Activated T-helper 1 cell treated with anti-CD3 and anti-CD28 coated beads, Interleukin-12 subunit alpha, Interleukin-12 subunit beta, Interleukin-2, Interleukin-4 antibody, amounts not matched to agents 30 ng/mL and 10 ng/mL and 1 ng/mL, durations not matched to agents 14 hours and 24 hours and 36 hours (primary cell): ENCODE data around the gene C1orf50. TPM values are rescaled to one million over a fixed set of nuclear protein-coding genes. Genes with fewer than 3 reads are reported as not detected.
A peak's percentile ranks its signal among the peaks of the same experiment; 100 is the strongest.

ENCODE experiments used
- DNase-seq: peaks from one replicate; pipeline ENCODE4 v3.0.0; 2021; ENCODE audit warnings: low spot score
- H3K27ac Mint-ChIP-seq: one replicate; pipeline ENCODE4 v1.8.0; 2021; ENCODE audit warnings: mild to moderate bottlenecking, mixed read lengths
- H3K27me3 Mint-ChIP-seq: one replicate; pipeline ENCODE4 v1.8.0; 2022; ENCODE audit warnings: mild to moderate bottlenecking, moderate library complexity, mixed read lengths; ENCODE audit not compliant: insufficient read depth
- H3K36me3 Mint-ChIP-seq: one replicate; pipeline ENCODE4 v1.8.0; 2021; ENCODE audit warnings: low read depth, mixed read lengths
- H3K4me1 Mint-ChIP-seq: one replicate; pipeline ENCODE4 v1.8.0; 2021; ENCODE audit warnings: low read depth, mixed read lengths
- H3K4me3 Mint-ChIP-seq: one replicate; pipeline ENCODE4 v1.8.0; 2021; ENCODE audit warnings: mild to moderate bottlenecking, moderate library complexity, mixed read lengths
- H3K9me3 Mint-ChIP-seq: one replicate; pipeline ENCODE4 v1.8.0; 2021; ENCODE audit warnings: mixed read lengths
- intact Hi-C: fragments of 100-400 bp; cut with micrococcal nuclease; formaldehyde crosslinking; loops from one replicate; pipeline ENCODE4 v1.15.1; 2024
- total RNA-seq: library from RNA; stranded (reverse); gene quantifications from 2 replicates; pipeline ENCODE4 v1.2.3, GENCODE V29; 2022

Gene C1orf50
- total RNA-seq, 1 donor from 2014 or later = 7.6 TPM

DNA sequence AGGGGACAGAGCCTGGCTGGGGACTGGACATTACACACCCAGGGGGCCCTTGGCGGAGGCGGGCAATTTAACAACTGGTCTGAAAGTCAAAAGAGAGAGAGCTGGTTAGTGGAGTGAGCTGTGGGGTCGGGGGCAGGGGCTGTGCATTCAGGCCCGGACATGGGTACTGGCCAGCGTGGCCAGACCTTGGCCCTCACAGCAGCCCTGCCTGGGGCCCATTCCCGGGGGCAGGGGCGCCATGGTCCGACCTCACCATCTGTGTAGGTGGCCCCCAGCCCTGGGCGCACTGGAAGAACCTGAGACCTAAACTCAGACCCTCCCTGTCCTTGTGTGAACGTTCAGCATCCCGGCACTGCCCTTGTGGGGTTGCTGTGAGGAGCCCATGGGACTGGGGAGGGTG lies 32.0 kb upstream of the C1orf50 start:
- Mint-ChIP-seq H3K4me3 (no peak overlapping the region), H3K9me3 (no peaks in the 10 kb centered on the region)

DNA sequence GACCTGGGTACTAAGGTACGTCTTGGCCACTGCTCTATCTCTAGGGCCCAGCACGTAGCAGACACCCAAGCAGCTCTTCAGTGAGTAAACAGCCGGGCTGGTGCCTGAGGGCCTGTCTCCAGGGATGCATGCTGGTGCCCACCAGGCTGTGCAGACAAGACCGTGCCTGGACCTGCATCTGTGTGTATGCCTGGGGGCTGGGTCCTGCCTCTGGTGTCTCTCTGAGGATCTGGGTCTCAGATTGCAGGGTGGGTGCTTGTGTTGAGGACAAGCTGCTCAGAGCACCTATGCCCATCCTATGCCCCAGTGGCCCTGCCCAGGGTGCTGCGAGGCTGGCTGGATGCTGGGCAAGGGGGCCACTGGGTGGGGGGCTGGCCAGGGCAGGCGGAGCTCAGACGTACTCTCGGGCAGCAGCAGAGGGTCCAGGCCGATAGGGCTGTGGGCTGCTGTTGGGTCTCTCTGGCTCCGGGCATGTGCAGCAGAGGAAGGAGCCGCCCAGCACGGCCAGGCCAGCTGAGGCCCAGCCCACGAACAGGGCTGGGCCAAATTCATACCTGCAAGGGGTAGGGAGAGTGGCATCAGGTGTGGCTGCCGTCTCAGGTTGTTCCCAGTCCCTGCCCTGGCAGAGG lies 31.5 kb upstream of the C1orf50 start:
- DNase-seq = no peak
- Mint-ChIP-seq H3K4me1 (peaks cover 11% of the 10 kb centered on the region), H3K9me3 (no peaks in the 10 kb centered on the region), H3K4me3 (no peak overlapping the region), H3K27ac (no peak overlapping the region), H3K27me3 (no peaks in the 10 kb centered on the region), H3K36me3 (no peaks in the 10 kb centered on the region)
- intact Hi-C loops = no loop called here

More for the DNA sequence above, 32.0 kb upstream of the C1orf50 start:
- intact Hi-C loops = no loop called here
- DNase-seq = no peak
- H3K27ac Mint-ChIP-seq = no peak overlapping the region
- no peaks in the 10 kb centered on the region for H3K36me3 Mint-ChIP-seq
- no peaks in the 10 kb centered on the region for H3K27me3 Mint-ChIP-seq
- peaks cover 11% of the 10 kb centered on the region for H3K4me1 Mint-ChIP-seq

DNA sequence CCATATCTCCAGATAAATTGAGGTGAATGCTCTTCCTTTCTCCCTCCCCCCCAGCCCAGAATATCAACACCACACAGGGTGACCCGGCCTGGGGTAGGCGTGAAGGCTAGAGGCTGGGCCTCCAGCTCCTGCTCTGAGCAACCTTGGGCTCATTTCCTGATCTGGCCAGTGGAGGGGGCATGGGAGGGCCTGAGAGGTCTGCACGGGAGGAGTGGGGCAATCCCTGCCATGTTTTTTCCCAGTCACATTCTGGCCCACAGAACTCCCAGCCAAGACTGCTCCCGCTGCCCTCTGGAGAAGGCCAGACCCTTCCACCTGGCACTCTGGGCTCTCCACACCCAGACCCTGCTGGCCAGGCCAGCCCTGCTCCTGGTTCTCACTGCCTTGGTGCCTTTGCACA lies 30.9 kb upstream of the C1orf50 start:
- no peaks in the 10 kb centered on the region for H3K27me3 Mint-ChIP-seq
- no peaks in the 10 kb centered on the region for H3K9me3 Mint-ChIP-seq
- intact Hi-C loops = no loop called here
- H3K36me3 Mint-ChIP-seq = no peaks in the 10 kb centered on the region
- DNase-seq = no peak
- H3K4me1 Mint-ChIP-seq = peaks cover 6% of the 10 kb centered on the region
- no peak overlapping the region for H3K27ac Mint-ChIP-seq
- no peak overlapping the region for H3K4me3 Mint-ChIP-seq

DNA sequence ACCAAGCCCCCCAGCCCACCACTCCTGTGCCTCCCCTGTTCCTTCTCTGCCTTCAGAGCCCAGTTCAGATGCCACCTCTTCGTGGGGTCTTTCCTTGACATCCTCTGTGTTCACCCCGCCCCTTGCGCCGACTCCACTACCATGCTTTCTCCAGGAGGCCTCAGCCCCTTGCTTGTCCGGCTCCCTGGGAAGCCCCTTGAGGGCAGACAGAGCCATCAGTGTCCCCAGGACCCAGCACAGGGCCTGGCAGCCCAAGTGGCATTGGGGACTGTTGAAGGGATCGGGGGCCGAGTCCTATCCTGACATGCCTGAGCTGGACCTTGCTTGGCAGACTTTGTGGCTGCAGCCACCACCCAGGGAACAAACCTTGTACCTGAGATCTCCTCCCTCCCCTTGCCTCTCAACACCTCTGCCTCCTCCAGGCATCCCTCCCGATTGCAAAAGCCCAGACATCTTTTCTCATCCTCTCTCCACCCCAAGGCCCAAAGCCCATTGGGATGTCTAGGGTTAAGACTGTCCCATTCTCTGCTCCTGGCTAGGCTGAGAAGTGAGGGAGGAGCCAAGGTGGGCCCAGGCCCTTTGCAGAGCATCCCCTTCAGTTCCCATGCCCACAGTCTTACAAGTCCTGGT lies 30.4 kb upstream of the C1orf50 start:
- Mint-ChIP-seq H3K27me3 (no peaks in the 10 kb centered on the region), H3K27ac (no peak overlapping the region), H3K9me3 (no peaks in the 10 kb centered on the region), H3K36me3 (no peaks in the 10 kb centered on the region), H3K4me3 (no peak overlapping the region), H3K4me1 (peaks cover 6% of the 10 kb centered on the region)
- intact Hi-C loops = no loop called here
- DNase-seq = no peak

DNA sequence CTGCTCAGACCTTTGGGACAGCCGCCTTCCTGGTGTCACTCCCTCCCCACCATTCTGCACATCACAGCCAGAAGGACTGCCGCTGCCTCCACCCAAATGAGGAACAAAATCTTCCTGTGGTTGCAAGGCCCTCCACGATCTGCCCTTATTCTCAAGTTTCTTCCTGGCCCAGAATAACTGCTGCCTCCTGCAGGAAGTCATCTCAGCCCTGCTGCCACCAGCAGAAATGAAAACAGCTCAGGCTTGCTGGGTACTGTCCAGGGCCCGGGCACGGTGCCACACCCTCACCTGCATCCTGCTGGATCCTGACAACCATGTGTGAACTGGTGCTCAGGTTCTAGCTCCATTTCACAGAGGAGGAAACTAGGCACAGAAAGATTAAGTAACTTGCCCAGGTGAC lies 29.8 kb upstream of the C1orf50 start:
- no peak overlapping the region for H3K4me3 Mint-ChIP-seq
- no peak overlapping the region for H3K27ac Mint-ChIP-seq
- intact Hi-C loops = no loop called here
- DNase-seq = no peak
- no peaks in the 10 kb centered on the region for H3K27me3 Mint-ChIP-seq
- H3K9me3 Mint-ChIP-seq = no peaks in the 10 kb centered on the region
- no peaks in the 10 kb centered on the region for H3K36me3 Mint-ChIP-seq
- peaks cover 6% of the 10 kb centered on the region for H3K4me1 Mint-ChIP-seq

DNA sequence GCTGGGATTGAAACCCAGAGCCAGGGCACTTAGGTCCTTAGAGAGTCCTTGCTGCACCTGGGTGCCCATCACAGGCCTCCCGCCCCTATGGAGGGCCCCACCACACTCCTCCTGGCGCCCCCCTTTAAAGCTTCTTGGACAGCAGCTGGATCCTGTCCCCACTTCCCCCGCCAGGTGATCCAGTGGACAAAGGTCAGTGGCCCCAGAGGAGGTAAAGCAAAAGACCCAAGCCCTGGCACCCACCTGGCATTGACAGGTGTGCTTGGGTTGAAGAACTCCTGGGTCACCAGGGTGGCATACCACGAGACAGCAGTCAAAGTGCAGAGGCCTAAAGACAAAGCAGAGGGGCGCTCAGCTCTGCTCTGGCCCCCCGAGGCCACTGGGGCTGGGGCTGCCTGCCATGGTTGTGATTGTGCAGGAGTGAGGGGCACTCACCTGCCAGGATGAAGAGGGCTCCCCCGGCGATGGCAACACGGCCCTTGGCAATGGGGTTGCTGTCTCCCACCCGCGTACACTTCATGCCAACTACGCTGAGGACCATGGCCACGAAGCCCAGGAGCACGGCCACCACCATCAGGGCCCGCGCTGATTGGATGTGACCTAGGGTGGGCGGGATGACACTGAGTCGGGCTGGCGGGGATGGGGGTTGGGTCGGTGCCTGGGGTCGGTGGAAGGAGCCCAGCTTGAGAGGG lies 28.9 kb upstream of the C1orf50 start:
- intact Hi-C loops = no loop called here
- Mint-ChIP-seq H3K4me3 (no peak overlapping the region), H3K36me3 (no peaks in the 10 kb centered on the region), H3K27ac (no peak overlapping the region), H3K27me3 (no peaks in the 10 kb centered on the region), H3K9me3 (no peaks in the 10 kb centered on the region), H3K4me1 (peaks cover 6% of the 10 kb centered on the region)
- DNase-seq = no peak

DNA sequence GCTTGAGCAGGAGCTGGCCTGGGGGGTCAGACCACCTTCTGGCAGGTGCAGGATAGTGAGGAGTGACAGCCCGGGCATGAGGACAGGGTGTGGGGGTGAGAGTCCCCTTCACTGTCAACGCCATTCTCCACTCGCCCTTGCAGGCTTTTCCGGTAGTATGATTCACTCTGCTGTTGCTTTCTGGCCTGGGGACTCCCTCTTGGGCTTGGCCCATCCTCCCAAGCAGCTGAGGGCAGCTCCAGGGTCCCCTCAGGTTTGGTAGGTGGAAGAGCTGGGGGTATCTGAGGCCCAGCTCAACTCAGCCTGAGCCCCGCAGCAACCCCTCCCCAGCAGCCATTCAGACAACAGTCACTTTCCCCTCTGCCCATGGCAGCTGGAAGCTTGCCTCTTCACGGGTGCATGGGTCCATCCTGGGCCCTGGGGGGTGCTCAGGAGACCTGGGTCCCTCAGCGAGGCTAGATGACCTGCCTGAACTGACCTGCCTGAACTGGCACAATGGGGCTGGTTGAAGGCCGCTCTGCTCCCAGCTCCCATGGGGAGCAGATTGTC lies 28.3 kb upstream of the C1orf50 start:
- DNase-seq = no peak
- Mint-ChIP-seq H3K27me3 (no peaks in the 10 kb centered on the region), H3K36me3 (no peaks in the 10 kb centered on the region), H3K4me1 (peaks cover 6% of the 10 kb centered on the region), H3K9me3 (no peaks in the 10 kb centered on the region), H3K27ac (no peak overlapping the region), H3K4me3 (no peak overlapping the region)
- intact Hi-C loops = no loop called here

DNA sequence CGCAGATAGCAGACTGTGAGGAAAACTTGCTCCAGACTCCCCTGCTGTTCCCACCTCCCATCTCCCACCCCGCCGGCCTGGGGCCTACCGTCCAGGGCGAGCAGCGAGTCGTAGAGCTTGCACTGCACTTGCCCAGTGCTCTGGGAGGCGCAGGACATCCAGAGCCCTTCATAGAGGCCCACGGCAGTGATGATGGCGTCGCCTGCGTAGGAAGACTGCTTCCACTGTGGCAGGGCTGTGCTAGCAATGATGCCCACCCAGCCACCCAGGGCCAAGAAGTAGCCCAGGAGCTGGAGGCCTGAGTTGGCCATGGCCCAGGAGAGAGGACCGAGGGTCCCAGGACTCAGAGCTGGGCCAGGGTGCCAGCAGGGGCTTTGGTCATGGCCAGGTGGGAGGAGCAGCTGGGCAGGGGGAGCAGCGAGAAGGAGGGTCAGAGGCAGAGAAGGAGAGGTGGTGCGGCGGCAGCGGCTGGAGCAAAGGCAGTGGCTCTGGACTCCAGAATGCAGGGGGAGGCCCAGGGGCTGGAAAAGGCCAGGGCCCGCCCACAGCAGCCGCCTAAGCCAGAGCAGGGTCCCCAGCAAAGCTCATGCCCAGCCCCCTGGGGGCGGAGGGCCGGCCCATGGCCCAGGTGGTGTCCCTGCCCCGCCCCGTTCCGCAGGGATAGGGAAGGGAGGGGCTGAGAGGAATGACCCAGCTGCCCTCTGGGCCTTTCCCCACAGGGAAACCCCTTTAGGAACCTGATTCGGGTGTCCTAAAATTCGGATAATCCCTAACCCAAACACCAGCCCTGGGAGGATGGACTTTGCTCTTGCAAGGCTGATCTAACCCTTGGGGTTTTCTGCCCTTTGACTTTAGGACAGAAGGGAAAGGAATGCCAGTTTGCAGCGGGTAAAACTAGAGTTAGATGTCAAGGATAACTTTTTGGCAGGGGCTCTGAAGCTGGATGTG lies 27.0 kb upstream of the C1orf50 start, which contains the start of gene CLDN19:
Gene CLDN19, minus strand, starts transcription at position 484 of the 948 bp plus-strand sequence. Its CDS starts 173 bp downstream, at position 311.
- no peaks in the 10 kb centered on the region for H3K9me3 Mint-ChIP-seq
- H3K27me3 Mint-ChIP-seq = no peaks in the 10 kb centered on the region
- intact Hi-C loops = no loop called here

DNA sequence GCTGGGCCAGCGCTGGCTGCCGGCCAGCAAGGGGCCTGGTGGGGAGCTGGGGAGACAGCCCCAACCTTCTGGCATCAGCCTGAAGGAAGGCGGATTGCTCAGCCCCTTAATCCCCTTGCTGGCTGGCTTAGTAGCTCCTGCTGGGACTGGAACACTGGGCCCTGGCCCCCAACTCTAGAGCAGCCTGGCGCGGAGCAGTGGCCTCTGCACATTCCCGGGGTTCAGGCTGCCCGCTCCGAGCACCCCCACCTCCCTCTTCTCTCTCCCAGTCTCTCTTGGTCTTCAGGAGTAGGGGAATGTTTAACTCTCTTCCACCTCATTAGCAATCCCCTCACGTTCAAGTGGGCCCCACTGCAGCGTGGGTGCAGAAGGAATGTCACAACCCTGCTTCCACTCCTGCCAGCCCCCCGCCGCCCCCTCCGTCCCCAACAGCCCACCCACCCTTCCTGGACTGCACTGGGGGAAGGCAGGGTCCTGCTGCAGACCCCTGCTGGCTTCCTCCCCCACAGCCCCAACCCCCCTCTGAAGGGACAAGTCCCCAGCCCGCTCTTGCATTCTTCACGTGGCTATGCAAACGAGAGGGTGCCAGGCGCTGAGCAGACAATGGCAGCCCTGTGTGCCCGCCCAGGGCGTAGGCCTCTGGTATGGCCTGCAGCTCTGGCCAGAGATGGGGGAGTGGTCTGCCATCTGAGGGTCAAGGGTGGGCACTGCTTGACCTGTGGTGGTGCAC lies 26.0 kb upstream of the C1orf50 start:
- Mint-ChIP-seq H3K27ac (no peak overlapping the region), H3K4me3 (no peak overlapping the region), H3K9me3 (no peaks in the 10 kb centered on the region), H3K36me3 (peaks cover 4% of the 10 kb centered on the region), H3K4me1 (peaks cover 6% of the 10 kb centered on the region), H3K27me3 (no peaks in the 10 kb centered on the region)
- no peak for DNase-seq
- intact Hi-C loops = no loop called here

More for the DNA sequence above, 27.0 kb upstream of the C1orf50 start, which contains the start of gene CLDN19:
- H3K4me3 Mint-ChIP-seq = no peak within 1 kb of the TSS
- no peak for DNase-seq
- H3K27ac Mint-ChIP-seq = peak within 1 kb of the TSS; percentile 70
- H3K4me1 Mint-ChIP-seq = peaks cover 6% of the 10 kb centered on the region
- no peaks in the 10 kb centered on the region for H3K36me3 Mint-ChIP-seq

DNA sequence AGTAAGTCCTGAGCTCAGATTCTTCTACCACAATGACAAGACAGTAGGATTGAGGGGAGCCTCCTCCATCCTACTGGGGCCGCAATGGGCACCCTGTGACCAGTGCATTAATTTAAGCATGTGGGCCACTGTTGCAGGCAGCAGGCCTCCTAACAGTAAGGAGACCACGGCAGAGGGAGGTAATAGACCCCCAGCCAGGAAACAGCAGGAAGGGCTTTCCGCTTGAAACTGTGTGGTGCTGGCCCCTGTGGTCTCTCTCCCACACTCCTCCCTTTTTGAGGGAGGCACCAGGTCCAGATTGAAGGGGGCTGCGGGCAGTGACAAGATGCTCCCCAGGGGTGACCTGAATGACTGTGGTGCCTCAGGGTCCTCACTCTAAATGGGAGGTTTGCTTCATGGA lies 25.3 kb upstream of the C1orf50 start:
- Mint-ChIP-seq H3K27ac (no peak overlapping the region), H3K9me3 (no peaks in the 10 kb centered on the region), H3K36me3 (peaks cover 6% of the 10 kb centered on the region), H3K27me3 (no peaks in the 10 kb centered on the region), H3K4me1 (peaks cover 6% of the 10 kb centered on the region), H3K4me3 (no peak overlapping the region)
- DNase-seq = no peak
- intact Hi-C loops = no loop called here

DNA sequence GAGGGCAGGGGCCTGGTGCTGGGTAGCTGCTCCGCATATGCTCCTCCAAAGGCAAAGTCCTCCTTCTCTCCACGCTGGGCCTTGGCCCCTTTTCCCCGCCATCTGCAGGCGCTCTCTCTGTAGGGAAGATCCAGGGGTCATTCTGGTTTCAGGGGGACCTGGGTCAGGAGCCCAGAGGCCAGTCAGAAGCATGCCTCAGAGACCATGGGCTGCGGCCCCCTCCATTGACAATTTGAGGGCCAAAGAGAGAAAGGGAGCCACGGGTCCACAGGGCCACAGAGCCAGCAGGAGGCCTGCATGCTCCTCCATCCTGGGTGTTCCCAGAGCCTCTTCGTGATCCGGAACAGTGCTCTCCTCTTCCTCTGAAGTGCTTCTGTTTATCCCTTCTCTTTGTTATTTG lies 24.9 kb upstream of the C1orf50 start:
- Mint-ChIP-seq H3K27me3 (no peaks in the 10 kb centered on the region), H3K4me3 (no peak overlapping the region), H3K4me1 (peaks cover 3% of the 10 kb centered on the region), H3K9me3 (no peaks in the 10 kb centered on the region), H3K36me3 (peaks cover 11% of the 10 kb centered on the region), H3K27ac (no peak overlapping the region)
- intact Hi-C loops = no loop called here
- no peak for DNase-seq
